Skeletal muscle cell (primary cell): Measurements from ENCODE around the gene PLEKHA7.
A peak's percentile ranks its signal among the peaks of the same experiment; 100 is the strongest.

Source experiments
- DNase-seq: peaks from one replicate; pipeline ENCODE4 v3.0.0-alpha.2; 2010; ENCODE audit warnings: low read depth
- H3K4me3 ChIP-seq: 2 replicates; pipeline ENCODE4 v1.5.1; 2011; ENCODE audit warnings: low read depth, mild to moderate bottlenecking, control low read depth, low read length, moderate library complexity

The PLEKHA7 gene

DNA sequence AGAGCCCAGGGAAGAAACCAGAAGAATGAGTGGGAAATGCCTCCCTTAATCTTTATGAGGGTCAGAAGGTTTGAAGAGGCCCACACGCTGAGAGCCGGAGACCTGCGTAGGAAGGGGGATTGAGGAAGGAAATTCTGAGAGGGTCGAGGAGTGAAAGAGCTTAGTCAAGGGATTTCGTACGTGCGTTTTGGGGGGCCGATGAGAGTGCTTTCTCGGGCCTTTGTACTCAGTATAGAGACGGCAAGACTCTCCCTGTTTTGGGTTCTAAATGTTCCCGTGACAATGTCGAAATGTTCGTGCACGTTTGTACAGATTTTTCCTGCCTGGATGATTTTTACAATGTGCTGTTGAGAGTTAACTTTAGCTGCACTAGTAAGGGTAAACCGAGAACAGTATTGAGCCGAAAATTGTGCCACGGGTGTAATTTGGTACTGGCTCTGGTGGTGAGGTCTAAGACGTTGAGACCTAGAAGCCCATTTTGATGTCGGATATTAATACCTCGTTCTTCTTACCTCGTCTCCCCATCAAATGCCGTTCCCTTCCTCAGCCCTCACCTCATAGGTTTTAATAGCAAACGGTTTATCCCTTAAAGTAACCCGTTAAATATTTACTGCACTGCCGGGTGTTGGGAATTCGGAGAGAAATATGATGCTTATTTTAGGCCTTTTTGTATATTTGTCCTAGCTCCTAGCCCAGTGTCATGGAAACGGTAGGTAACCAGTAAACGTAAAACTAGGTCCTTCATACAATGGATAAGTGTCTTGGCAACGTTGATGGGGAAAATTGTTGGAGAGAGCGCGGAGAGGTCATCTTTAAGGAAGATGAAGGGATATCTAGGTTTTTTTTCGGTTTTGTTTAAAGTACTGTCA, 275.0 kb downstream of the PLEKHA7 start:
- H3K4me3 ChIP-seq, result peak overlapping the region; percentile 88
- no peak for DNase-seq

DNA sequence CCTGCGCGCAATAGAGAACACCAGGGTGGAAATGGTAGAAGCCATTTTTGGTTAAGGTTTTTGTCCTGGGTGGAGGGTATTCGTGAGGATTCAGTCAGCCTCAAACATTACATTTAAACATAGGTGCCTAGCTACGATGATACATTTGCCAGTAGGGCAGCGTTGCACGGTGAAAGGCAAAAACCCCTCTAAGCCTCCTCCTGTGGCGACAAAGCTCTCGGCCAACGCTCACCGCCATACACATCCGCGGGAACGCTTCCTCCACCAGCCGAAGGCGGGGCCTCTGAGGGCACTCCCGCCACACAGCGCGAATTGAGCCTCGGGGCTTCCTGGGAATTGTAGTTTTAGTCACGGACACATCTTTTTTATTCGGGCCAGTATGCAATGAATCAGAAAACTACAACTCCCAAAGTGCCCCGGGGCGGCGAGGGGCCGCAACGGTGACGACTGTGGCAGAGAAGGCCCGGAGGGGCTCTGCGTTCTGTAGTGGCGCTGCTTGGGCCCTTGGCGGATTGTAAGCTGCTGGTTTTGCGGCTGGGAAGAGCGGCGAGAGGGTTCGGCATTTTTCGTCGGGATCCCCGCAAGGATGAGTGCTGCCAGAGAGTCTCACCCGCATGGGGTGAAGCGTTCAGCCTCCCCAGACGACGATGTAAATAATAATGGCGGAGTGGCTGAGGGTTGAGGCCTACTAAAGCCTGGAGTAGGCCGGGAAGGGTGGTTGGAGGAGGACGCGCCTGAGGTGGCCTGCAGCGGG, 275.8 kb downstream of the PLEKHA7 start, which contains the start of gene C11orf58:
Gene C11orf58, plus strand, starts transcription at position 455 of the 754 bp plus-strand sequence. Its CDS starts 132 bp downstream, at position 587.
- peak; percentile 88 for DNase-seq
- H3K4me3 ChIP-seq, result peak within 1 kb of the TSS; percentile 88

DNA sequence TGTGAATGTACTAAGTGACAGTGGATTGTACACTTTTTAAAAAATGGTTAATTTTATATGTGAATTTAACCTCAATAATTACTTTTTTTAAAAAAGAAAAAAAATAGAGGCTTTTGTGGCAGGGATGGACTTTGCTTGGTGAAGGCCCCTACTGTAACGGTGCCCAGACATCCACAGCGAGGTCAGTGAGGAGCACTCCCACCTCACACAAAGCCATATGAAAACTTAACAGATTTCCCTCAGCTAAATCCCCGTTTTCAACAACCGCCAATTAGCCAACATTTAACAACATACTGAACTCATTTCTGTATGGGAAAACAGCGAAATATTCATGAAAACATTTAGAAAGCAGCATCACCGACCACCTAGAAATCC, 276.4 kb downstream of the PLEKHA7 start:
- peak overlapping the region; percentile 88 for H3K4me3 ChIP-seq
- no peak for DNase-seq
